PC-3 (cell line): Measurements from ENCODE around the gene IL17B.

ENCODE experiments used
- EZH2 ChIP-seq: fragments of 300-600 bp; sonication (generic); IDR thresholded peaks from one replicate; pipeline ENCODE4 v1.6.1; 2017; ENCODE audit warnings: antibody characterized with exemption, mild to moderate bottlenecking, low read length; ENCODE audit not compliant: unreplicated experiment
- EZH2phosphoT487 ChIP-seq: fragments of 300-600 bp; sonication (generic); IDR thresholded peaks from 2 replicates; pipeline ENCODE4 v1.6.1; 2018; ENCODE audit warnings: mild to moderate bottlenecking, antibody characterized with exemption, low read length, borderline replicate concordance
- TF ChIP-seq, protein P1 (sequence below): fragments of 300-600 bp; sonication (generic); conservative IDR thresholded peaks from 2 replicates; pipeline ENCODE4 v1.5.1; 2017; ENCODE audit warnings: antibody characterized with exemption, low read depth, mild to moderate bottlenecking, low read length

DNA sequence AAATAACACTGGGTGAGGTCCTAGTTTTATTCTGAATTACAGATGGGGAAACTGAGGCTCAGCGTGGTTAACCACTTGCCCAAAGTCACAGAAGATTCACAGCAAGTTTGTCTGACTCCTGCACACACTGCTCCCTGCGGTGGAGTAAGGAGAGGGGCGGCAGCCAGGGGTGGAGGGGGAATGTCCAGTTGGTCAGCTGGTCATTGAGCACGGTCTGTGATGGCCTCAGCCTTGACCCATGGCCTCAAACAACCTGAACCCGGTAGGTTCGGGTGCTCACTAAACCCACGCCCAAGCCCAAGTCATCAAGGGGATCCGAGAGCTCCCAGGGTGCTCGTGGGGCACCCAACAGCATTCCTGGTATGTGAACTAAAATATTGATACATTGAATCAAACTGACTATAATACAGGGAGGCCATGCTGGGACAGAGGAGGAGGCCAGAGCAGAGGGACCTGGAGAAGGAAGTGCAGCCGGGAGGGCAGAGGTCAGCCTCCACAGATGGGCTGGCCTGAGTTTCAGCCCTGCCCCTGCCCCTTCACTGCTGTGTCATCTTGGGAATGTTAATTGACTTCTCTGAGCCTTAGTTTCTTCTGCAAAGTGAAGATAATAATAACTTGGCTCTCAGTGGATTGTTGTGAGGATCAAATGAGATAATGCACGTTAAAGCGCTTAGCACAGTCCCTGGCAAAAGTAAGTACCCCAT is 3.6 kb upstream of the IL17B start:
- TF ChIP-seq, protein P1, sequence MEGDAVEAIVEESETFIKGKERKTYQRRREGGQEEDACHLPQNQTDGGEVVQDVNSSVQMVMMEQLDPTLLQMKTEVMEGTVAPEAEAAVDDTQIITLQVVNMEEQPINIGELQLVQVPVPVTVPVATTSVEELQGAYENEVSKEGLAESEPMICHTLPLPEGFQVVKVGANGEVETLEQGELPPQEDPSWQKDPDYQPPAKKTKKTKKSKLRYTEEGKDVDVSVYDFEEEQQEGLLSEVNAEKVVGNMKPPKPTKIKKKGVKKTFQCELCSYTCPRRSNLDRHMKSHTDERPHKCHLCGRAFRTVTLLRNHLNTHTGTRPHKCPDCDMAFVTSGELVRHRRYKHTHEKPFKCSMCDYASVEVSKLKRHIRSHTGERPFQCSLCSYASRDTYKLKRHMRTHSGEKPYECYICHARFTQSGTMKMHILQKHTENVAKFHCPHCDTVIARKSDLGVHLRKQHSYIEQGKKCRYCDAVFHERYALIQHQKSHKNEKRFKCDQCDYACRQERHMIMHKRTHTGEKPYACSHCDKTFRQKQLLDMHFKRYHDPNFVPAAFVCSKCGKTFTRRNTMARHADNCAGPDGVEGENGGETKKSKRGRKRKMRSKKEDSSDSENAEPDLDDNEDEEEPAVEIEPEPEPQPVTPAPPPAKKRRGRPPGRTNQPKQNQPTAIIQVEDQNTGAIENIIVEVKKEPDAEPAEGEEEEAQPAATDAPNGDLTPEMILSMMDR = no peak
- TF ChIP-seq EZH2 (no peak), EZH2phosphoT487 (no peak)
